ENCODE results near the gene AATF.

DNA sequence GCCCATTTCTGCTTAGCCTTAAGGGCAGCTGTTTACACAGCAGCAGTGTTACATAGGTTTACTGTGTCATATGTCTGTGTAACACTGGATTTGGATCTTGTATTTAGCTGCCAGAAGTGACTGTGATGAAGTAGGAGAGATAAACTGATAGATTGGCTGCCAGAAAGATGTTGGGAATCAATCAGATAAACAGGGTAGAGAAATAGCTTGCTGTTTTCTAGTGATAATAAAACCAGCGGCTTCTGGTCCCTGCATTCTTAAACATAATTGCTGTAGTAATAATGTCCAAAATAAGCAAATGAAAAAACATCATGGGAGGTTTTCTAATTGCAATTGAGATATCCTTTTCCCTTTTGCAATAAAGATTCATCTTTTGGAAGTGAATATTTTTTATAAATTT is 68.7 kb downstream of the AATF start:
- TF ChIP-seq CTCF (IDR thresholded peaks at IDR 0.05) (no peak), EP300 (IDR thresholded peaks at IDR 0.05) (no peak)

Measured in ovary (tissue), 3 donors.